GM18502 (cell line): ENCODE data around the gene BHLHA9.
A peak's percentile ranks its signal among the peaks of the same experiment; 100 is the strongest.
"Not testable (repeated sequence)": the region's sequence is repeated elsewhere in the genome, so short reads cannot be mapped to it uniquely, and the experiment has no call there.

ENCODE experiments used
- ATAC-seq: cut with Tn5 transposase; IDR thresholded peaks from one replicate; pipeline ENCODE4 v1.9.1; 2021; ENCODE audit warnings: mild to moderate bottlenecking; ENCODE audit not compliant: unreplicated experiment, poor library complexity

BHLHA9 gene

DNA sequence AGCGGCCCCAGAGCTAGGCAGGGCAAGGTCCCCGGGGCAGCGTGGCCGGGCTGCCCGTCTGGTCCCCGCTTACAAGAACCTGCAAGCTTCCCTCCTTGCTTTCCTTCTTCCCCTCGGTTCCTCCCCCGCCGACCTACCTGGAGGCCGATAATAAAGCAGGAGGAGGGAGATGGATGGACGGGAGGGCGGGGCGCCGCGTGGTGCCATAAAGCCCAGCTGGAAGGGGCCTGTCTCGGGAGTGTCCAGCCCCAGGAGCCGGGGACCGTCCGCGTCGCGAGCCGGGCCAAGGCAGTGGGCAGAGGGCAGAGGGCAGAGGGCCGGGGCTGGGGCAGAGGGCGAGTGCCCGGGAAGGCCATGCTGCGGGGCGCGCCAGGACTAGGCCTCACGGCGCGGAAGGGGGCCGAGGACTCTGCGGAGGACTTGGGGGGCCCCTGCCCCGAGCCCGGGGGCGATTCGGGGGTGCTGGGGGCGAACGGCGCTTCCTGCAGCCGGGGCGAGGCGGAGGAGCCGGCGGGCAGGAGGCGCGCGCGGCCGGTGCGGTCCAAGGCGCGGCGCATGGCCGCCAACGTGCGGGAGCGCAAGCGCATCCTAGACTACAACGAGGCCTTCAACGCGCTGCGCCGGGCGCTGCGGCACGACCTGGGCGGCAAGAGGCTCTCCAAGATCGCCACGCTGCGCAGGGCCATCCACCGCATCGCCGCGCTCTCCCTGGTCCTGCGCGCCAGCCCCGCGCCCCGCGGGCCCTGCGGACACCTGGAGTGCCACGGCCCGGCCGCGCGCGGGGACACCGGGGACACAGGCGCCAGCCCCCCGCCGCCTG lies at the start of gene BHLHA9:
TSS of gene BHLHA9 (plus strand) at position 235 of the 820 bp plus-strand sequence. CDS start at position 355, 120 bp downstream.
- no peak for ATAC-seq

DNA sequence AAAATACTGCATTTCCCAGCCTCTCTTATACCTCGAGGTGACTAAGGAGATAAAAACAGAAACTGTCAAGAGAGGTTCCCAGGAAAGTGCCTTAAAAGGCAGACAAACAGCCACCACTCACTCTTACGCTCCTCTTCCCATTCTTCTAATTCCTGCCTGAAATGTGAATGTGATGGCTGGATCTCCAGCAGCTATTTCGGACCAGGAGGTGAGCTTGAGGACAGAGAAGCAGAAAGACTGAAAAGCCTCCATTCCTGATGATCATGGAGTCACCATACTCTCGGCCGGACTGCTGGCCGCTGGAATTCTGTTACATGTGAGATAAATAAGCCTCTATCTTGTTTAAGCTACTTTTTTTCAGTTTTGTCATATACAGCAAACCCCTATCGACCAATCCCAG lies 49.0 kb upstream of the BHLHA9 start:
- no peak for ATAC-seq

- no peak for ATAC-seq
Observed at GRCh38 chr17:1222321-1222720, 47.9 kb upstream of the BHLHA9 start.

DNA sequence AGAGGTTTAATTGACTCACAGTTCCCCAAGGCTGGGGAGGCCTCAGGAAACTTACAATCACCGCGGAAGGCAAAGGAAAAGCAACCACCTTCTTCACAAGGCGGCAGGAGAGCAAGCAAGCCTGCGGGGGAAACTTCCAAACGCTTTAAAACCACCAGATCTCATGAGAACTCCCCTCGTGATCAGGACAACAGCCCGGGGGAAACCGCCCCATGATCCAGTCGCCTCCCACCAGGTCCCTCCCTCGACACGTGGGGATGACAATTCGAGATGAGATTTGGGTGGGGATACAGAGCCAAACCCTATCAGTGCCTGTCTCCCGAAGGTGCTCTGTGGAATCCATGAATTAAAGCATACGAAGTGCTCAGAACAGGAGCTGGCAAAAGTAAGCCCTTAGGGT lies 46.6 kb upstream of the BHLHA9 start:
- ATAC-seq, result no peak

- no peak for ATAC-seq
Observed at GRCh38 chr17:1224330-1224729, 45.9 kb upstream of the BHLHA9 start.

GRCh38 chr17:1226308-1226707 lies 43.9 kb upstream of the BHLHA9 start:
- ATAC-seq, result no peak

GRCh38 chr17:1227365-1227764 lies 42.9 kb upstream of the BHLHA9 start:
- no peak for ATAC-seq

GRCh38 chr17:1227917-1228780 lies 42.1 kb upstream of the BHLHA9 start:
- ATAC-seq, result peak; percentile 46

GRCh38 chr17:1228781-1229348 lies 41.4 kb upstream of the BHLHA9 start:
- peak; percentile 13 for ATAC-seq

DNA sequence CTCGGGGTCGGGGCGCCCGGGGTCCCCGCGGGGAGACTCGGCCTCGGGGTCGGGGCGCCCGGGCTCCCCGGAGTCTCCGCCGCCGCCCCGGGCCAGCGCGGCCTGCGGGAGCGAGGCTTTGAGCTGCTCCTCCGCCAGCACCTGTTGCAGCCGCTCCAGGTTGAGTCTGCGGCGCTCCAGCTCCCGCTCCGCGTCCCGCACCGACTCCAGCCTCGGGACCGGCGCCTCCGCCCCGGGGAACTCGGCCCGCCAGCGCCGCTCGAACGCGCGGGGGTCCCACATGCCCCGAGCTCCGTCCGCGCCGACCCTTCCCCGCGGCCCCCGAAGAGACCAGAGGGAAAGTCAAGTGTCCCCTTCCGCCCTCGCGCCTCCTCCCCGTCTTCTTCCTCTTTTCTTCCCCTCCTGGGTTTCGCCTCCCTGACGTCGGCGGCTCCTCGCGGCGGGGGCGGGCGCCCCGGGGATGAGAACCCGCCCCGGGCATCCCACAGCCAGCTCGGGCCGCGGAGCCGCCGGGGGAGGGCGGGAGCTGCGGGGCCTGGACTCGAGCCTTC lies 40.8 kb upstream of the BHLHA9 start:
- ATAC-seq, result peak; percentile 50

DNA sequence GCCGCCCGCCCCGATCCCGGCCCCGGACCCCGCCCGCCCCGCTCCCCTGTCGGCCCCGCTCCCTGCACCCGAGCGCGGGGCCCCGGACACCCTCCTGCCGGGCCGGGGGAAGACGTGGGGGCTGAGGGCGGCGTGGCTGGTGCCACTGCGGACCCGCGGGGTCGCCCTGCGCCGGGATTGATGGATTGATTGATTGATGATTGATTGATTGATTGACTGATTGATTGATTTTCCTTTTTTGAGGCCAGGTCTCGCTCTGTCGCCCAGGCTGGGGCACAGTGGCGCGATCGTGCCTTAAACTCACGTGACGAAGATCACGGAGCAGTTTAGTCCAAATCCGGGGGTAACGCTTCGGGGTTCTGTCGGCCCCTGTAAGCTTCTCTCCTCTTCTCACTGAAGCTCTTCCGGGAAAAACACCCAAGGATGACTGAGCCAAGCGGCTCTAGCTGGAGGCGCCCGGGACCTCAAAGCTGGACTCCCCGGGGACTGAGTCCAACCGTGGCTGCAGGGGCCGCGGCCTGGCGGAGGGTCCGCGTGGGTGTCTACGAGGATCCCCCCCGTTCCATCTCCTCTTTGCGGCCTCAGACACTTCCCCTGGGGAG lies 40.2 kb upstream of the BHLHA9 start:
- no peak for ATAC-seq

GRCh38 chr17:1231456-1231855 lies 38.8 kb upstream of the BHLHA9 start:
- ATAC-seq, result no peak

DNA sequence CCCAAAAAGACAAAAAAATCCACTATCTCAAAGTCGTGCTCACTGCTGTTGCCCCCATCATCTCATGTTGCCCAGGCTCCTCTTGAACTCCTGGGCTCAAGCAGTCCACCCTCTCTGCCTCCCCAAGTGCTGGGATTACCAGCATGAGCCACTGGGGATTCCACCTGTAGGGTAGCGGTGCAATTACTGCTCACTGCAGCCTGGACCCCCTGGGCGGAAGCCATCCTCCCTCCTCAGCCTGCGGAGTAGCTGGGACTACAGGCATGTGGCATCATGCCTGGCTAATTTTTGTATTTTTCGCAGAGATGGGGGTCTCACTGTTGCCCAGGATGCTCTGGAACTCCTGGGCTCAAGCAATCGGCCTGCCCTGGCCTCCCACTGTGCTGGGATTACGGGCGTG lies 37.9 kb upstream of the BHLHA9 start:
- no peak for ATAC-seq

GRCh38 chr17:1232786-1233185 lies 37.5 kb upstream of the BHLHA9 start:
- ATAC-seq, result no peak

DNA sequence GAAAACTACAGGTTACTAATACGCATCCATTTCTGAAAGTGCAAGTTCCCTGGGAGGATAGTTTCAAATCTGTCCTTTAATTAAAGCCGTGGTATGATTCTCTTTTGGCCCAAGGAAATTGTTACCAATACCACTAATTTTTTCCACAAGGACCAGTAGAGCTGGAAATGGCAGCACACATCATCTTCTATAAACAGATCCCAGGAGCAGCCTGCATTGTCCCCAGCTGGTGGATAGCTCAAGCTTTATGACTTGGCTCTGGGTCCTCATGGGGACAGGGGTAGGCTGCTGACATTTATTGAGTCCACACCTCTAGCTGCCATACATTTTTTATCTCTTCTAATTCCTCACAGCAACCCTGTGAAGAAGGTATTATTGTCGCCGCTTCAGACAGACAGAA lies 35.8 kb upstream of the BHLHA9 start:
- ATAC-seq, result no peak

DNA sequence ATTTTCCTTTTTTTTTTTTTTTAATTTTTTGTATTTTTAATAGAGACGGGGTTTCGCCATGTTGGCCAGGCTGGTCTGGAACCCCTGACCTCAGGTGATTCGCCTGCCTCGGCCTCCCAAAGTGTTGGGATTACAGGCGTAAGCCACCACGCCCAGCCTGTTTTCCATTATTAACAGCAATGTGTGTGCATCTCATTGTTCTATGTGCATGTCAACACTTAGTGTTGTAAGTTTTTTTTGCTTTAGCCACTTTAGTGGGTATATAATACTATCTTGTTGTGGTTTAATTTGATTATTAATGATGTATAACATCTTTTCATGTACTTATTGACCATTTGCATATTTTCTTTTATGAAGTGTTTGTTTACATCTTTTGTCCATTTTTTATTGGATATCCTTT lies 32.8 kb upstream of the BHLHA9 start:
- ATAC-seq, result no peak

GRCh38 chr17:1239210-1239609 lies 31.0 kb upstream of the BHLHA9 start:
- no peak for ATAC-seq

GRCh38 chr17:1240426-1240825 lies 29.8 kb upstream of the BHLHA9 start:
- not testable (repeated sequence) for ATAC-seq

- ATAC-seq, result no peak
Observed at GRCh38 chr17:1241929-1242328, 28.3 kb upstream of the BHLHA9 start.

DNA sequence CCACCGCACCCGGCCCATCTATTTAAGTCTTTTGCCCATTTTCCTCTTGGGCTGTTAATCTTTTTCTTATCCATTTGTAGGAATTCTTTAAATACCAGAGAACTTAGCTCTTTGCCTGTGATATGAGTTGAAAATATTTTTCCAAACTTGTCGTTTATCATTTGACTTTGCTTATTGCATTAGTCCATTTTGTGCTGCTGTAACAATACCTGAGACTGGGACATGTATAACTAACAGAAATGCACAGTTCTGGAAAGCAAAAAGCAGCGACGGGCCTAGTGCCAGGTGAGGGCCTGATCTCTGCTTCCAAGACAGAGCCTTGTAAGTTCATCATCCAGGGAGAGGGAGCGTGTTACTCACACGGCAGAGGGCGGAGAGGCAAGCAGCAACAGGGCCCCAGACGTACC lies 25.6 kb upstream of the BHLHA9 start:
- ATAC-seq, result no peak
